Naive B cell (primary cell): Measurements from ENCODE around the gene SLC6A19. TPM values are rescaled to one million over a fixed set of nuclear protein-coding genes. Genes with fewer than 3 reads are reported as not detected.

ENCODE experiments used
- ATAC-seq, 2 donors: fragments of 150-1000 bp; cut with Tn5 transposase; 2 replicates each; pipeline ENCODE4 v1.10.0; 2021; ENCODE audit warnings: low read depth in 2 of 2, mild to moderate bottlenecking in 2 of 2, moderate library complexity in 2 of 2
- DNase-seq: peaks from one replicate; pipeline ENCODE4 v3.0.0; 2022
- H3K27ac Mint-ChIP-seq, 6 donors: one replicate each; pipeline ENCODE4 v1.8.0; 2020 to 2022; ENCODE audit warnings: mild to moderate bottlenecking in 6 of 6, mixed read lengths in 6 of 6, moderate library complexity in 5 of 6, inconsistent platforms in 2 of 6
- H3K27me3 Mint-ChIP-seq, 3 donors: one replicate each; pipeline ENCODE4 v1.8.0; 2021 to 2022; ENCODE audit warnings: mixed read lengths in 3 of 3, mild to moderate bottlenecking in 1 of 3
- H3K36me3 Mint-ChIP-seq, 2 donors: one replicate each; pipeline ENCODE4 v1.8.0; 2020 to 2022; ENCODE audit warnings: mixed read lengths in 2 of 2, inconsistent platforms in 1 of 2, mild to moderate bottlenecking in 1 of 2
- H3K4me1 Mint-ChIP-seq, 3 donors: one replicate each; pipeline ENCODE4 v1.8.0; 2020 to 2022; ENCODE audit warnings: mixed read lengths in 3 of 3, inconsistent platforms in 1 of 3, mild to moderate bottlenecking in 1 of 3, moderate library complexity in 1 of 3
- H3K4me3 Mint-ChIP-seq, 8 donors: one replicate each; pipeline ENCODE4 v1.8.0; 2020 to 2022; ENCODE audit warnings: mild to moderate bottlenecking in 8 of 8, mixed read lengths in 8 of 8, moderate library complexity in 8 of 8, inconsistent platforms in 2 of 8
- H3K9me3 Mint-ChIP-seq, 7 donors: one replicate each; pipeline ENCODE4 v1.8.0; 2020 to 2022; ENCODE audit warnings: mixed read lengths in 7 of 7, mild to moderate bottlenecking in 5 of 7, inconsistent platforms in 2 of 7, moderate library complexity in 1 of 7
- polyA plus RNA-seq, 6 donors: library from polyadenylated mRNA; unstranded; fragments of 300-500 nt; fragmentation: Illumina TruSeq; gene quantifications; one replicate each; pipeline ENCODE4 v1.2.3, GENCODE V29; 2021; ENCODE audit warnings: low read depth in 6 of 6

The SLC6A19 gene
- polyA plus RNA-seq, 6 donors from 2014 or later, result not detected

- ATAC-seq, result no peak
- H3K27me3 Mint-ChIP-seq, result peaks cover 0 to 31% (median 0%) of the 10 kb centered on the region in 3 donors
- H3K4me3 Mint-ChIP-seq, result no peak overlapping the region
- no peak for DNase-seq
- H3K4me1 Mint-ChIP-seq, result peaks cover 0 to 7% (median 6%) of the 10 kb centered on the region in 3 donors
- no peak overlapping the region for H3K27ac Mint-ChIP-seq
- peaks cover 0 to 2% (median 0%) of the 10 kb centered on the region in 7 donors for H3K9me3 Mint-ChIP-seq
- H3K36me3 Mint-ChIP-seq, result no peaks in the 10 kb centered on the region
These were observed 14.8 kb upstream of the SLC6A19 start for GRCh38 chr5:1186351-1187233.

DNA sequence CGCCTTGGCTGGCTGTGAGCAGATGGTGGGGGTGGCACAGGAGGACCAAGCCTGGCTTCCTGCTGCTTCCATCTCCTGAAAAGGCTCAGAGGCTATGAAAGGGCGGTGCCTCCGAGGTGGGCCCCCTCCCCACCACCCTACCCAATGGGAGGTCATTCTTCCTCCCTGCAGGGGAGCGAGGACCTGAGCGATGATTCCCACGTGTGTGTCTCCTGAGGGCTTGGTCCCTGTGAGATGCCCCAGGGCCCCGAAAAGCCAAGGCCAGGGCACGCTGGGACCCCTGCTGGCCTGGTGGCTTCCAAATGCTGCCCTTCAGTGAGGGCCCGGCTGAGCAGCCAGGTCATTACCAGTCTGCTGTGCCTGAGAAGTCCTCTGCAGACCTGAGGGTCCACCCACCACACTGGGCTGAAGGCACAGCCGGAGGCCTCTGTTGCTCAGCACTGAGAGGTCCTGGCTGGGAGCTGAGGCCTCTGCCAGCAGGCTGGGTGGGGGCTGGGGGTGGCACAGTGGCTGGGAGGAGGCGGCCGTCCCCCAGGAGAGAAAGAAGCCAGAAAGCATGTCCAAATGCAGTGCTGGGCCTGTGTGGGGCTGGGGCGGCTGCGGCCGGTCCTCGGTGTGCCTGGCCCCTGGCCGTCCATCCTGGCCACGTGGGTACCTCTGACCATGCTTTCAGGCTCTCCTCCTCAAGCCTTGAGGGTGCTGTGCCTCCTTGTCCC lies 14.0 kb upstream of the SLC6A19 start:
- H3K27me3 Mint-ChIP-seq, result peaks cover 0 to 39% (median 7%) of the 10 kb centered on the region in 3 donors
- no peak for DNase-seq

DNA sequence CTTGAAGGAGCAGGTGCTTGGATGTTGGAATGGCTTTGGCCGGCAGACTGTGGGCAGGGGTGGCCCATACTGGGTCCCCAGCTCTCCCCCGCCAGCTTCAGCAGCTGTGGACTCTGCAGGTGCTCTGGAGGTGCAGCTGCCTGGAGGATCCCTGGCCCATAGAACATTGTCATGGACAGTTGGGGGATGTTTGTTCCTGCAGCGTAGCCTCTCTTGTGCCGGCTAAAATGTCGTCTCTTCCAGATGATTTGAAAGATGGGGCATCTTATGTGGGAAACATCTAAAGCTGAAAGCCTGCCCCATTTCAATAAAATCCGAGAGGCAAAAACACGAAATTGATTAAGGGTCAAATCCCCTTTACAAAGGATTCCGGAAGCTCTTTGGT lies 13.5 kb upstream of the SLC6A19 start:
- peaks cover 0 to 2% (median 0%) of the 10 kb centered on the region in 7 donors for H3K9me3 Mint-ChIP-seq
- no peaks in the 10 kb centered on the region for H3K36me3 Mint-ChIP-seq
- DNase-seq (no peak), ATAC-seq (no peak)
- H3K27ac Mint-ChIP-seq, result no peak overlapping the region
- H3K4me1 Mint-ChIP-seq, result peaks cover 0 to 11% (median 6%) of the 10 kb centered on the region in 3 donors
- peaks cover 0 to 43% (median 13%) of the 10 kb centered on the region in 3 donors for H3K27me3 Mint-ChIP-seq
- no peak overlapping the region for H3K4me3 Mint-ChIP-seq

More for the DNA sequence above, 14.0 kb upstream of the SLC6A19 start:
- H3K27ac Mint-ChIP-seq, result no peak overlapping the region
- ATAC-seq, result no peak
- peaks cover 0 to 2% (median 0%) of the 10 kb centered on the region in 7 donors for H3K9me3 Mint-ChIP-seq
- H3K4me1 Mint-ChIP-seq, result peaks cover 0 to 11% (median 6%) of the 10 kb centered on the region in 3 donors
- no peaks in the 10 kb centered on the region for H3K36me3 Mint-ChIP-seq
- no peak overlapping the region for H3K4me3 Mint-ChIP-seq

GRCh38 chr5:1188464-1188863 lies 12.9 kb upstream of the SLC6A19 start:
- no peak for DNase-seq
- peaks cover 0 to 47% (median 15%) of the 10 kb centered on the region in 3 donors for H3K27me3 Mint-ChIP-seq
- ATAC-seq, result no peak
- H3K4me1 Mint-ChIP-seq, result peaks cover 0 to 11% (median 6%) of the 10 kb centered on the region in 3 donors
- no peaks in the 10 kb centered on the region for H3K36me3 Mint-ChIP-seq
- H3K27ac Mint-ChIP-seq, result no peak overlapping the region
- H3K9me3 Mint-ChIP-seq, result peaks cover 0 to 2% (median 0%) of the 10 kb centered on the region in 7 donors
- H3K4me3 Mint-ChIP-seq, result no peak overlapping the region

- ATAC-seq (no peak), DNase-seq (no peak)
- Mint-ChIP-seq H3K4me1 (peaks cover 0 to 11% (median 6%) of the 10 kb centered on the region in 3 donors), H3K36me3 (no peaks in the 10 kb centered on the region), H3K9me3 (peaks cover 0 to 2% (median 0%) of the 10 kb centered on the region in 7 donors), H3K27ac (no peak overlapping the region), H3K4me3 (no peak overlapping the region), H3K27me3 (peaks cover 2 to 47% (median 15%) of the 10 kb centered on the region in 3 donors)
These were observed 12.1 kb upstream of the SLC6A19 start for GRCh38 chr5:1189269-1189668.

DNA sequence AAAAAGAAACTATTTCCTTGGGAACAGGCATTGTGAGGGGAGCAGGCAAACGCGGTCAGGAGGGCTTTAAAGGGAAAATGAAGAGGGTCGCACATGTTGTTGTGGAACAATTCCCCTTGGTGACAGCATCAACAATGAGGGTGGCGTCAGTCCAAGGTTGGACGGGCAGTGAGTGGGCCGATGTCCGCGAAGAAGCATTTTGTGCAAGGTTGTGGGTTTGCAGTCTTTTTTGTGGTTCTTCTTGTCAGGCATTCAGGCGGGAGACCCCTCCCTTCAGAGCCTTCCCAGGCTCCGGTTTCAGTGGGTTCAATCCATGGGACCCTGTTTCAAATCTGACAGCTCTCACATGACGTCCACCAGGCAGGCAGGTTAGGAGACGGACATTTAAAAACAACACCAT lies 11.1 kb upstream of the SLC6A19 start:
- H3K27ac Mint-ChIP-seq, result peak overlapping the region in 2 of 6 donors; percentile 36 to 61
- peak overlapping the region in 2 of 8 donors; percentile 30 to 60 for H3K4me3 Mint-ChIP-seq
- peaks cover 0 to 11% (median 6%) of the 10 kb centered on the region in 3 donors for H3K4me1 Mint-ChIP-seq
- no peak for ATAC-seq
- no peaks in the 10 kb centered on the region for H3K36me3 Mint-ChIP-seq
- H3K27me3 Mint-ChIP-seq, result peaks cover 9 to 47% (median 15%) of the 10 kb centered on the region in 3 donors
- DNase-seq, result no peak
- peaks cover 0 to 5% (median 0%) of the 10 kb centered on the region in 7 donors for H3K9me3 Mint-ChIP-seq

DNA sequence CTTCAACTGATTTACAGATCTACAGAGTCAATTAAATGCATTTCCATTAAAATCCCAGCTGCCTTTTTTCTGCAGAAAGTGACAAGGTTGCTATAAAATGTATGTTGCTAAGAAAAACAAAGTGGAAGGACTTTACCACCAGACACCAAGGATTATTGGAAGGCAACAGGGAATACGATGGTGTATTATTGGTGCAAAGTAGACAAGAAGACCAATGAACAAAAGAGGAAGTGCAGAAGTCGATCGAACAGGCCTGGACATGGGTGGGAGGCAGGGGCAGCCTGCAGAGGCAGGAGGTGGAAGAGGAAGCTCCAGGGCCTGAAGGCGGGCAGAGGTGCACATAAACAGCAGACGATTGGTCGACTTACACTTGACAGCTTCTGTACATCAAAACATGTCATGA lies 10.6 kb upstream of the SLC6A19 start:
- no peaks in the 10 kb centered on the region for H3K36me3 Mint-ChIP-seq
- peak; percentile 27 to 51 for ATAC-seq
- peak overlapping the region in 6 of 8 donors; percentile 25 to 77 (median 37) for H3K4me3 Mint-ChIP-seq
- H3K27me3 Mint-ChIP-seq, result peaks cover 9 to 46% (median 15%) of the 10 kb centered on the region in 3 donors
- peaks cover 0 to 5% (median 0%) of the 10 kb centered on the region in 7 donors for H3K9me3 Mint-ChIP-seq
- H3K4me1 Mint-ChIP-seq, result peaks cover 0 to 11% (median 6%) of the 10 kb centered on the region in 3 donors
- DNase-seq, result no peak
- peak overlapping the region in 2 of 6 donors; percentile 49 to 67 for H3K27ac Mint-ChIP-seq

GRCh38 chr5:1192971-1193590 lies 8.3 kb upstream of the SLC6A19 start:
- Mint-ChIP-seq H3K27ac (no peak overlapping the region), H3K4me1 (peaks cover 0 to 11% (median 6%) of the 10 kb centered on the region in 3 donors), H3K27me3 (peaks cover 13 to 48% (median 25%) of the 10 kb centered on the region in 3 donors), H3K36me3 (no peaks in the 10 kb centered on the region), H3K9me3 (peaks cover 0 to 5% (median 0%) of the 10 kb centered on the region in 7 donors), H3K4me3 (no peak overlapping the region)
- DNase-seq (no peak), ATAC-seq (no peak)

- H3K4me3 Mint-ChIP-seq, result no peak overlapping the region
- H3K27ac Mint-ChIP-seq, result no peak overlapping the region
- no peaks in the 10 kb centered on the region for H3K36me3 Mint-ChIP-seq
- DNase-seq, result no peak
- ATAC-seq, result no peak
- peaks cover 13 to 48% (median 25%) of the 10 kb centered on the region in 3 donors for H3K27me3 Mint-ChIP-seq
- H3K4me1 Mint-ChIP-seq, result peaks cover 0 to 11% (median 6%) of the 10 kb centered on the region in 3 donors
- peaks cover 0 to 5% (median 0%) of the 10 kb centered on the region in 7 donors for H3K9me3 Mint-ChIP-seq
These were observed 7.8 kb upstream of the SLC6A19 start for GRCh38 chr5:1193591-1193985.

- no peak overlapping the region for H3K4me3 Mint-ChIP-seq
- peaks cover 0 to 5% (median 0%) of the 10 kb centered on the region in 7 donors for H3K9me3 Mint-ChIP-seq
- H3K27ac Mint-ChIP-seq, result no peak overlapping the region
- H3K27me3 Mint-ChIP-seq, result peaks cover 13 to 43% (median 25%) of the 10 kb centered on the region in 3 donors
- no peak for DNase-seq
- H3K36me3 Mint-ChIP-seq, result no peaks in the 10 kb centered on the region
- peaks cover 0 to 11% (median 6%) of the 10 kb centered on the region in 3 donors for H3K4me1 Mint-ChIP-seq
- ATAC-seq, result no peak
These were observed 7.0 kb upstream of the SLC6A19 start for GRCh38 chr5:1194378-1194777.

GRCh38 chr5:1195439-1195838 lies 6.0 kb upstream of the SLC6A19 start:
- peaks cover 13 to 37% (median 25%) of the 10 kb centered on the region in 3 donors for H3K27me3 Mint-ChIP-seq
- no peak for DNase-seq
- H3K27ac Mint-ChIP-seq, result no peak overlapping the region
- H3K4me3 Mint-ChIP-seq, result no peak overlapping the region
- no peaks in the 10 kb centered on the region for H3K36me3 Mint-ChIP-seq
- ATAC-seq, result no peak
- H3K9me3 Mint-ChIP-seq, result peaks cover 0 to 5% (median 0%) of the 10 kb centered on the region in 7 donors
- peaks cover 0 to 11% (median 4%) of the 10 kb centered on the region in 3 donors for H3K4me1 Mint-ChIP-seq

GRCh38 chr5:1195916-1196315 lies 5.5 kb upstream of the SLC6A19 start:
- Mint-ChIP-seq H3K27ac (no peak overlapping the region), H3K4me1 (peaks cover 0 to 7% (median 2%) of the 10 kb centered on the region in 3 donors), H3K9me3 (peaks cover 0 to 5% (median 0%) of the 10 kb centered on the region in 7 donors), H3K27me3 (peaks cover 13 to 32% (median 25%) of the 10 kb centered on the region in 3 donors), H3K4me3 (peak overlapping the region in 1 of 8 donors; percentile 22), H3K36me3 (no peaks in the 10 kb centered on the region)
- no peak for DNase-seq
- no peak for ATAC-seq

DNA sequence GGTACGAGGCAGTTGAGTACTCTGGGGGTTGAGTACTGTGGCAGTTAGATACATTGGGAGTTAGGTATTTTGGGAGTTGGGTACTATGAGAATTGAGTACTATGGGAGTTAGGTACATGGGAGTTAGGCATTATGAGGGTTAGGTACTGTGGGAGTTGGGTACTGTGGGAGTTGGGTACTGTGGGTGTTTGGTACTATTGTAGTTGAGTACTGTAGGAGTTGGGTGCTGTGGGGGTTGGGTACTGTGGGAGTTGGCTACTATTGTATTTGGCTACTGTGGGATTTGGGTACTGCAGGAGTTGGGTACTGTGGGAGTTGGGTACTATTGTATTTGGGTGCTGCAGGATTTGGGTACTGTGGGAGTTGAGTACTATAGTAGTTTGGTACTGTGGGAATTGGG lies 4.8 kb upstream of the SLC6A19 start:
- DNase-seq (no peak), ATAC-seq (no peak)
- H3K9me3 Mint-ChIP-seq, result peaks cover 0 to 5% (median 0%) of the 10 kb centered on the region in 7 donors
- peaks cover 0 to 4% (median 0%) of the 10 kb centered on the region in 3 donors for H3K4me1 Mint-ChIP-seq
- no peak overlapping the region for H3K4me3 Mint-ChIP-seq
- H3K36me3 Mint-ChIP-seq, result no peaks in the 10 kb centered on the region
- H3K27me3 Mint-ChIP-seq, result peaks cover 13 to 27% (median 25%) of the 10 kb centered on the region in 3 donors
- no peak overlapping the region for H3K27ac Mint-ChIP-seq
